ENCODE data around the gene PLXNA4.
"Not testable (repeated sequence)": the region's sequence is repeated elsewhere in the genome, so short reads cannot be mapped to it uniquely, and the experiment has no call there.

Gene PLXNA4

GRCh38 chr7:132575982-132576720, at the start of gene PLXNA4:
PLXNA4 (minus strand) TSS chr7:132576470; CDS start chr7:132508693, 67,777 bp downstream.
- peak in 1 of 2 donors; percentile 18 for DNase-seq

GRCh38 chr7:132625651-132626050, 49.4 kb upstream of the PLXNA4 start:
- DNase-seq: no peak

- DNase-seq: no peak
Measured at GRCh38 chr7:132622081-132622480, 45.8 kb upstream of the PLXNA4 start.

- no peak for DNase-seq
Measured at GRCh38 chr7:132619967-132620366, 43.7 kb upstream of the PLXNA4 start.

- no peak for DNase-seq
Measured at GRCh38 chr7:132618956-132619305, 42.7 kb upstream of the PLXNA4 start.

GRCh38 chr7:132618271-132618955, 42.1 kb upstream of the PLXNA4 start:
- DNase-seq: no peak

GRCh38 chr7:132614428-132615318, 38.4 kb upstream of the PLXNA4 start:
- DNase-seq: no peak

- no peak for DNase-seq
Measured at GRCh38 chr7:132613737-132614136, 37.5 kb upstream of the PLXNA4 start.

GRCh38 chr7:132610995-132611394, 34.7 kb upstream of the PLXNA4 start:
- no peak for DNase-seq

GRCh38 chr7:132609906-132610520, 33.7 kb upstream of the PLXNA4 start:
- DNase-seq: no peak

- no peak for DNase-seq
Measured at GRCh38 chr7:132609222-132609621, 33.0 kb upstream of the PLXNA4 start.

GRCh38 chr7:132608523-132608922, 32.3 kb upstream of the PLXNA4 start:
- no peak for DNase-seq

- DNase-seq: no peak
Measured at GRCh38 chr7:132607656-132608055, 31.4 kb upstream of the PLXNA4 start.

GRCh38 chr7:132604121-132604520, 27.9 kb upstream of the PLXNA4 start:
- no peak for DNase-seq

GRCh38 chr7:132603220-132603833, 27.1 kb upstream of the PLXNA4 start:
- no peak for DNase-seq

- no peak for DNase-seq
Measured at GRCh38 chr7:132601783-132602182, 25.5 kb upstream of the PLXNA4 start.

- no peak for DNase-seq
Measured at GRCh38 chr7:132596588-132596987, 20.3 kb upstream of the PLXNA4 start.

- not testable (repeated sequence) for DNase-seq
Measured at GRCh38 chr7:132594741-132595140, 18.5 kb upstream of the PLXNA4 start.

- DNase-seq: no peak
Measured at GRCh38 chr7:132592936-132593335, 16.7 kb upstream of the PLXNA4 start.

GRCh38 chr7:132592231-132592920, 16.1 kb upstream of the PLXNA4 start:
- DNase-seq: no peak

- DNase-seq: no peak
Measured at GRCh38 chr7:132590162-132590561, 13.9 kb upstream of the PLXNA4 start.

- DNase-seq: no peak
Measured at GRCh38 chr7:132588596-132588995, 12.3 kb upstream of the PLXNA4 start.

Data from stimulated activated CD4-positive, alpha-beta T cell treated with anti-CD3 and anti-CD28 coated beads, Interleukin-2, amount 100 ng/mL, for 24 hours (primary cell).